Liver (tissue), 9 donors: ENCODE data around the gene TRAPPC2L. TPM values are rescaled to one million over a fixed set of nuclear protein-coding genes. Genes with fewer than 3 reads are reported as not detected.

Source experiments
- DNase-seq: peaks from one replicate; pipeline ENCODE4 v3.0.0-alpha.2; 2017; ENCODE audit warnings: low spot score
- H3K27ac ChIP-seq, 2 donors: one replicate each; pipeline ENCODE4 v1.7.0; 2013; ENCODE audit warnings: inconsistent platforms in 2 of 2, low read length in 2 of 2, control low read depth in 1 of 2, low read depth in 1 of 2, mild to moderate bottlenecking in 1 of 2
- H3K27me3 ChIP-seq, 4 donors: one replicate each; pipeline versions ENCODE4 v1.6.1 to v1.7.0; 2013; ENCODE audit warnings: low read length in 3 of 4, inconsistent platforms in 1 of 4, mild to moderate bottlenecking in 1 of 4, moderate library complexity in 1 of 4; ENCODE audit not compliant: control insufficient read depth in 4 of 4, insufficient read depth in 4 of 4
- H3K36me3 ChIP-seq, 4 donors: one replicate each; pipeline versions ENCODE4 v1.6.1 to v1.7.0; 2013; ENCODE audit warnings: low read length in 3 of 4, mild to moderate bottlenecking in 3 of 4, low read depth in 1 of 4, moderate library complexity in 1 of 4; ENCODE audit not compliant: control insufficient read depth in 4 of 4, insufficient read depth in 3 of 4
- H3K4me1 ChIP-seq, 4 donors: one replicate each; pipeline versions ENCODE4 v1.6.1 to v1.7.0; 2013; ENCODE audit warnings: low read length in 3 of 4, mild to moderate bottlenecking in 3 of 4, moderate library complexity in 1 of 4; ENCODE audit not compliant: control insufficient read depth in 4 of 4, insufficient read depth in 4 of 4
- H3K4me3 ChIP-seq, 3 donors: one replicate each; pipeline versions ENCODE4 v1.6.1 to v1.7.0; 2013; ENCODE audit warnings: low read length in 3 of 3, control low read depth in 1 of 3, low read depth in 1 of 3, mild to moderate bottlenecking in 1 of 3
- H3K9ac ChIP-seq, 2 donors: one replicate each; pipeline ENCODE4 v1.7.0; 2013; ENCODE audit warnings: low read length in 2 of 2, mild to moderate bottlenecking in 2 of 2, moderate library complexity in 2 of 2, control low read depth in 1 of 2, low read depth in 1 of 2
- H3K9me3 ChIP-seq, 4 donors: one replicate each; pipeline versions ENCODE4 v1.6.1 to v1.7.0; 2013; ENCODE audit warnings: low read length in 3 of 4; ENCODE audit not compliant: control insufficient read depth in 4 of 4
- ATF3 ChIP-seq: IDR thresholded peaks from 2 replicates; pipeline ENCODE4 v1.6.1; 2016; ENCODE audit warnings: antibody characterized with exemption
- CTCF ChIP-seq: fragments of 150-350 bp; IDR thresholded peaks from 2 replicates; pipeline ENCODE4 v1.5.1; 2017; ENCODE audit warnings: improper control_type of control experiment, low read depth, low read length; ENCODE audit not compliant: missing input control
- EGR1 ChIP-seq, 2 donors: IDR thresholded peaks; 2 replicates each; pipeline ENCODE4 v1.6.1; 2016 to 2018; ENCODE audit warnings: antibody characterized with exemption in 2 of 2, low read depth in 2 of 2
- FOXA1 ChIP-seq: IDR thresholded peaks from 2 replicates; pipeline ENCODE4 v1.6.1; 2016; ENCODE audit warnings: antibody characterized with exemption
- FOXA2 ChIP-seq: IDR thresholded peaks from 2 replicates; pipeline ENCODE4 v1.6.1; 2016; ENCODE audit warnings: antibody characterized with exemption
- GABPA ChIP-seq, 2 donors: IDR thresholded peaks in 1 of 2; conservative IDR thresholded peaks in 1 of 2; 2 replicates each; pipeline ENCODE4 v1.6.1; 2016; ENCODE audit warnings: antibody characterized with exemption in 2 of 2, mild to moderate bottlenecking in 1 of 2, moderate library complexity in 1 of 2
- HNF4A ChIP-seq, 2 donors: conservative IDR thresholded peaks; 2 replicates each; pipeline ENCODE4 v1.6.1; 2016; ENCODE audit warnings: antibody characterized with exemption in 2 of 2, mild to moderate bottlenecking in 2 of 2
- HNF4G ChIP-seq: IDR thresholded peaks from 2 replicates; pipeline ENCODE4 v1.6.1; 2016; ENCODE audit warnings: antibody characterized with exemption
- JUND ChIP-seq, 2 donors: IDR thresholded peaks; 2 replicates each; pipeline ENCODE4 v1.6.1; 2016; ENCODE audit warnings: antibody characterized with exemption in 2 of 2
- MAX ChIP-seq: IDR thresholded peaks from 2 replicates; pipeline ENCODE4 v1.6.1; 2016; ENCODE audit warnings: antibody characterized with exemption
- NR2F2 ChIP-seq: IDR thresholded peaks from 2 replicates; pipeline ENCODE4 v1.6.1; 2016; ENCODE audit warnings: antibody characterized with exemption
- RAD21 ChIP-seq, 2 donors: IDR thresholded peaks; 2 replicates each; pipeline ENCODE4 v1.6.1; 2016; ENCODE audit warnings: antibody characterized with exemption in 2 of 2, mild to moderate bottlenecking in 2 of 2
- REST ChIP-seq: IDR thresholded peaks from 2 replicates; pipeline ENCODE4 v1.6.1; 2016; ENCODE audit warnings: antibody characterized with exemption, mild to moderate bottlenecking
- RXRA ChIP-seq, 2 donors: IDR thresholded peaks; 2 replicates each; pipeline ENCODE4 v1.6.1; 2017 to 2018; ENCODE audit warnings: antibody characterized with exemption in 2 of 2, mild to moderate bottlenecking in 1 of 2
- SP1 ChIP-seq: IDR thresholded peaks from 2 replicates; pipeline ENCODE4 v1.6.1; 2018; ENCODE audit warnings: antibody characterized with exemption, mild to moderate bottlenecking
- TAF1 ChIP-seq: conservative IDR thresholded peaks from 2 replicates; pipeline ENCODE4 v1.6.1; 2016; ENCODE audit warnings: antibody characterized with exemption, mild to moderate bottlenecking
- YY1 ChIP-seq: IDR thresholded peaks from 2 replicates; pipeline ENCODE4 v1.6.1; 2016; ENCODE audit warnings: antibody characterized with exemption, mild to moderate bottlenecking
- ZBTB33 ChIP-seq: IDR thresholded peaks from 2 replicates; pipeline ENCODE4 v1.6.1; 2016; ENCODE audit warnings: antibody characterized with exemption
- WGBS: extraction: QIAGEN DNeasy Blood & Tissue Kit; methylation state at CpG from one replicate; pipeline ENCODE4 v1.1.7; 2013; 5-methylcytosine and 5-hydroxymethylcytosine counted together
- polyA plus RNA-seq, 2 donors: library from polyadenylated mRNA; stranded (reverse) in 1 of 2; unstranded in 1 of 2; fragments of 200-250 nt in 1 of 2; fragments of >200 nt in 1 of 2; fragmentation: Nextera tagmentation in 1 of 2; extraction: Ambion mirVana in 1 of 2; gene quantifications; one replicate each; pipeline versions ENCODE4 v1.2.1 to v1.2.3, GENCODE V29; 2013 to 2015
- total RNA-seq, 2 donors: library from RNA; depleted of rRNA; stranded (reverse); fragments of >200 nt; gene quantifications; one replicate each; pipeline ENCODE4 v1.2.3, GENCODE V29; 2014
- donor health status: healthy.
- donor health status: healthy.
- donor health status: healthy.
- donor health status: healthy.
- donor health status: healthy.

Gene TRAPPC2L
- total and polyA plus RNA-seq, 4 donors, result 16.3 to 59.4 (median 22.2) TPM

- no peak for DNase-seq
- no peak overlapping the region for H3K9ac ChIP-seq
- WGBS, result 85% methylated on average over 57 of the region's 57 CpGs
- no peak overlapping the region for H3K27ac ChIP-seq
- H3K27me3 ChIP-seq, result no peaks in the 10 kb centered on the region
- no peak overlapping the region for H3K4me3 ChIP-seq
- no peaks in the 10 kb centered on the region for H3K4me1 ChIP-seq
- no peaks in the 10 kb centered on the region for H3K9me3 ChIP-seq
- TF ChIP-seq JUND (IDR thresholded peaks at IDR 0.05) (no peak), GABPA (IDR thresholded peaks at IDR 0.05 in 1 of 2, conservative IDR thresholded peaks at IDR 0.05 in 1 of 2) (no peak), CTCF (no peak), TAF1 (no peak), SP1 (no peak), HNF4A (conservative IDR thresholded peaks at IDR 0.05) (no peak), ATF3 (no peak), RAD21 (IDR thresholded peaks at IDR 0.05) (no peak), FOXA1 (no peak), NR2F2 (no peak)
- H3K36me3 ChIP-seq, result no peaks in the 10 kb centered on the region
Observed at GRCh38 chr16:88896238-88897070, 39.5 kb downstream of the TRAPPC2L start.

- H3K27me3 ChIP-seq, result no peaks in the 10 kb centered on the region
- no peaks in the 10 kb centered on the region for H3K9me3 ChIP-seq
- no peaks in the 10 kb centered on the region for H3K4me1 ChIP-seq
- H3K36me3 ChIP-seq, result no peaks in the 10 kb centered on the region
- 85% methylated on average over 34 of the region's 34 CpGs for WGBS
- no peak for TF ChIP-seq CTCF
- no peak for TF ChIP-seq EGR1 (IDR thresholded peaks at IDR 0.05; ENCODE audit: low read depth in 2 of 2)
- TF ChIP-seq TAF1, result no peak
- no peak for TF ChIP-seq NR2F2
- no peak for TF ChIP-seq JUND (IDR thresholded peaks at IDR 0.05)
- no peak for TF ChIP-seq ATF3
- no peak for TF ChIP-seq GABPA (IDR thresholded peaks at IDR 0.05 in 1 of 2, conservative IDR thresholded peaks at IDR 0.05 in 1 of 2)
- TF ChIP-seq FOXA1, result no peak
- no peak for TF ChIP-seq RXRA (IDR thresholded peaks at IDR 0.05)
- TF ChIP-seq FOXA2, result no peak
- no peak for TF ChIP-seq REST
- no peak for TF ChIP-seq YY1
- no peak for TF ChIP-seq ZBTB33
- no peak for TF ChIP-seq HNF4G
- TF ChIP-seq MAX, result no peak
- no peak for TF ChIP-seq HNF4A (conservative IDR thresholded peaks at IDR 0.05)
- no peak for TF ChIP-seq SP1
- no peak for TF ChIP-seq RAD21 (IDR thresholded peaks at IDR 0.05)
- H3K27ac ChIP-seq, result no peak overlapping the region
- no peak for DNase-seq
- H3K9ac ChIP-seq, result no peak overlapping the region
- no peak overlapping the region for H3K4me3 ChIP-seq
Observed at GRCh38 chr16:88897696-88898425, 40.9 kb downstream of the TRAPPC2L start.
